ENCODE measurements around the gene INSIG1.
A peak's percentile ranks its signal among the peaks of the same experiment; 100 is the strongest.

INSIG1 gene

DNA sequence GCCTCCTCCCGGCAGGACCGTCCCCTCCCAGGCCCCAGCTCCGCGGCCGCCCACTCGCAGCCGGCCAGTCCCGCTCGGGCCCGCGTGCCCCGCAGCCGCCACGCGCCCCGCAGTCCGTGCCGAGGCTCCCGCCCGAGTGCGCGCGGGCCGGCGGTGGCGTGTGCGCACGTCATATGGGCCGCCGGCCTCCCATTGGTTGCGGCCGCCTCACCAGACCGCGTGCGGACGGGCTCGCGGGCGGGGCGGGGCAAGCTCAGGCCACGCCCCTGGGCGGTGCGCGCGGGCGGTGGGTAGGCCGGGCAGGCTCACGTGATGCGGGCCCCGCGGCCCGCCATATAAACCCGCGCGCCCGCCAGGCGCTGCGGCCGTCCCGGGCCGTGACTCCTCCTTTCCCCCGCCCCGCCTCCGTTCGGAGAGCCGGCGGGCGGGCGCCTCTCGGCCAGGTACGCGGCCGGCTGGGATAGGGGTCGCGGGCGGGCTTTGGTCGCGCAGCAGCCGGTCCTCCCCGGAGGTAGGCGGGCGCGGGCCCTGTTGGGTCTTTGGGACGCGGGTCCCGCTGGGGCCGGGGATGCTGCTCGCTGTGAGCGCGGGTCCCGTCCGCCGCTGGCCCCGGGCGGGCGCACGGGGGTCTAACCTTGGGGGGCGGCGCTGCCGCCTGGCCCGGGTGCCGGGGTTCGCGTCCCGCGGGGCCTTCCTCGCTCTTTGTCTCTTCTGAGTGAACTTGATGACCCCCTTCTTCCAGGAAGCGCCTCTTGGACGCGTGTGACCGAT lies at the start of gene INSIG1:
Gene INSIG1, plus strand, starts transcription at position 362 of the 771 bp plus-strand sequence. Its CDS starts 408 bp downstream, at position 770.
- peak; percentile 96 for DNase-seq (ENCODE audit: low spot score)

DNA sequence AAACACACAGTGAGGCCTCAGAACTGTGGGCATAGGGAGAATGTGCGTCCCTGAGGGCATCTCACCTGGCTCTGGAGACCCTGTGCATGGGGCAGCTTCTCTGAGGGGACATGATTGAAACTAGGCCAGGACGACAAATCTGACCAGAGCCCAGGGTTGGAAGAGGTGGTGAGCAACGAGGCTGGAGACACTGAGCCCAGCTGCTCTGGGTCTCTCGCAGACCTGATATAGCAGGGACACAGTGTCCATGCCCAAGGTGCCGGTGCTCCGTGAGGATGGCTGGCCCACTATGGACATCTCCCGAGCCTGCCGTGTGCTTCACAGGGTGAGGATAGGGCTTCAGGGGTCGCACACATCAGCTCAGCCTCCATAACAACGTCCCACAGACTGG lies 49.3 kb upstream of the INSIG1 start:
- DNase-seq (ENCODE audit: low spot score) = no peak

DNA sequence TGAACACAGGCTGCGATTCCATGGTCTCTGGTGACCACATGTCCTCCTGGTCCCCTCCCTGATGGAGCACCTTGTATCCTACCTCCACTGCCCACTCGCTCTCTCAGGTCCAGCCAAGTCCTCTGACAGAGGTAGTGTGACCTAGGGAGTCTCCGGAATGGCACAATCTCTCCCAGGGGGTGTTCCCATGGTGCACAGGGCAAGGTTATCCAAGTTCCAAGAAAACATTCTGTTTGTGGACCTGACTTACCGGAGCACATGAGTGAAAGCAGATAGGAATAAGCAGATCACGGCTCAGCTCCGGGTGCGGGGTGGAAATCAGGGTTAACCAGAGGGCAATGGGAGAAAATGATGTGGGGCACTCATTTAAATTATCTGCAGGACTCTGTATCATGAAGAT lies 45.8 kb upstream of the INSIG1 start:
- no peak for DNase-seq (ENCODE audit: low spot score)

DNA sequence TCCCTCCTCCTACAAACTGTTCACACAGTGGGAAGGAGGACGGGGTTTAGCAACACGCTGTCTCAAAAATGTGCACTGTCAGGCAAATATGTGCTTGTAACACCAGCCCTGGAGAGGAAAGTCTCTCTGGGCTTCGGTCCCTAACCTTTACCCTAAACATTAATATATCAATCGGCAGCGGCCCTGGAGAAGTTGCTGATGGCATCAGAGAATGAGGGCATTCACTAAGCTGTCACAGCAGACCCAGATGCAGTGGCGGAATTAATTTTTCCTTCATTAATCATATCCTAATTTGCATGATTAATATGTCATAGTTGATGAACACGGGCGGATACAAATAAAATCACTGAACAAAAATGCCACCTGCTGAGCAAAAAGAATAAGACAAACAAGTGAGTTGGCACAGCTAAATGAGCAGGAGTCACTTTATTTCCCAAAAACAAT lies 45.2 kb upstream of the INSIG1 start:
- DNase-seq (ENCODE audit: low spot score) = no peak

DNA sequence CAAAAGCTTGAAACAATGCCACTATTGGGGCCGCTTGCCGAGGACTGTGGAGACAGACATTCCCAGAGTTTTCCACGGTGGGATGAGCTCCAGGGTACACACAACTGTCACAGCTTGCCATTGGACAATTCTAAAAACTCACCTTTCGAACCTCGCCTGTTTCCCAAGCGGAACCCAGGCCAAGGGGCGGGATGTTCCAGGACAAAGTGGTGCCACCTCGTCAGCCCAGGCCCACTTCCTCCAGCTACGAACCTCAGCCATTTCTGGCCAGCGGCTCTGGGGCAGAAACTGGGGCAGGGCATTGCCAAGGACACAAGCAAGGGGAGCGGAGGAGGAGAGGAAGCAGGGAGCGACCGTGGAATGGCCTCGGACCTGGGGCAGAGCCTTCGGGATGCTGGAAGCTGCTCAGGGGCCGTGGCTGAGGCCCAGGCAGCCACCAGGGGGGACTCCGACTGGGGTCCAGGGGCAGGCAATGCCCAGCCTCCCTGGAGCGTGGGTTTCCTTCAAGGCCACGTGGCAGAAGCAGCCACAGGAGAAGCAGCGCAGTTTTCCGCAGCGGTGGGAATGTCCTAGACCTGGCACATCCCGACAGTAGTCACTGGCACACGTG lies 44.7 kb upstream of the INSIG1 start:
- no peak for DNase-seq (ENCODE audit: low spot score)

DNA sequence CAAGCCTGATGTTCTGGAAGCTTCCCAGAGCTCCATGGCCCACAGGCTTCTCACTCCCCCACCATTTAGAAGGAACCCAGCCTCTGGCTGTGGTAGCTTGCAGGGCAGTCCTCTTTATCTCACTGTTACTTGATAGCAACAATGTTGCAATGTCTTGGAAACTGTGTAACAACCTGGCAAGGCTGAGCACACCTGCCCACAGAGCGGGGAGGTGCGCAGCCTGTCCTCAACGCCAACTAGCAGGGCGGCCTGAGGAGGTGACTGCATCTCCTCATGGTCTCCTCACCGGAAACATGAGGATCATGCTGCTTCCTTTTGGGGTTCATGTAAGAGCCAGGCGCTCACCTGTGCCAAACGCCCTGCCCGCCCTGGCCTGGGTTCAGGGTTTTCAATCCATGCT lies 43.7 kb upstream of the INSIG1 start:
- DNase-seq (ENCODE audit: low spot score) = no peak

DNA sequence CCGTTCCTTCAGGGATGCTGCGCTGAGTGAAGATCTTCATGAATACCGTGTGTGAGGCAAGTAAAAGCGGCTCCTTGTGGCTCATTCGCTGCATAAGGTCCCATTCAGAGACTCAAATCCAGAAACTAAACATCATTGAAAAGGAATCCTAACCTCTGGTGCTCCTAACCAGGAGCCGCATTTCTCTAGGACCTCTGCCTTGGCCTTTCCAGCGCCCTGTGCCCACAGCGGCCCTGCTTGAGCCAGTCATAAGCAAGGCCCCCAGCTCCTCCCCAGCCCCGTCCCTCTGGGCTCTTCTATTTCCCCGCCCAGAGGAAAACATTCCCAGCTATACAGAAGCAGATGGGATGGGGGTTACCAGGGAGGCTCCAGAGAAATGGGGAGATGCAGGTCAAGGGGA lies 42.6 kb upstream of the INSIG1 start:
- DNase-seq (ENCODE audit: low spot score) = no peak

DNA sequence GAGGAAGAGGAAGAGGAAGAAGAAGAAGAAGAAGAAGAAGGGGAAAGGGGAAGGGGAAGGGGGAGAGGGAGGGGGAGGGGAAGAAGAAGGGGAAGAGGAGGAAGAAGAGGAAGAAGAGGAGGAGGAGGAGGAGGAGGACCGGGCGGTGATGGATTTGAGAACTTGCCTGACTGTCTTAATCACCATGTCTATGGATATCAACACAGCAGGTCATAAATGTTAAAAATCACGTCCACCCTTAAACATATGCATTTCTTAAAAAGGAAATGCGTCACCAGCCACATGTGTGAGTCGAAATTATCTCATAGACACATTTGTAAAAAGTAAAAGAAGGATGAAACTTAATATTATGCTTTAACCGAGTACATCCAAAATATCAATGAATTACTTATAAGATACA lies 42.1 kb upstream of the INSIG1 start:
- no peak for DNase-seq (ENCODE audit: low spot score)

DNA sequence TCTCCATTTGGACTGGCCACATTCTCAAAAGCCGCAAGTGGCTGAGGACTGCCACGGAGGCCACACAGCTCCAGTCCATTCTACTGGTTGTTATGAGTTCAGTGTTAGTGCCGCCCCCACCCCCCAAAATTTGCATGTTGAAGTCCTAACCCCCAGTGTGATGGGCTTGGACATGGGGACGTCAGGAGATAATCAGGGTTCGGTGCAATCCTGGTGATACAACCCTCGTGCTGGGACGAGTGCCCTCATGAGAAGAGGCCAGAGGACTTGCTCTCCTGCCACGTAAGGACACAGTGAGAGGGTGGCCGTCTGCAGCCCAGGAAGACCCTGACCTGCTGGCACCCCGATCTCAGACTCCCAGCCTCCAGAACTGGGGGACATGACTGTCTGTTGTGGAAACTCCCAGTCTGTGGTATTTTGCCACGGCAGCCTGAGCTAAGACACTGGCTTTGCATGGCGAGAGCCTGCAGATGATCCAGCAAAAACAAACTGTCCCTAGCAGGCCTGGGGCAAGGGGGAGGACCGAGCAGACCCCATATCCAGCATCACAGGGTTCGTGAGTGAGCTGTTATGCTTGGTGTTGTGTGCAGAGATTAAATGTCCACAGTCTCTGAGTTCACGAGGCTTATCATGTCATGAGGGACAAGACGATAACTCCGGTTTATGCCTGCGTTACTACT lies 41.5 kb upstream of the INSIG1 start:
- DNase-seq (ENCODE audit: low spot score) = no peak

DNA sequence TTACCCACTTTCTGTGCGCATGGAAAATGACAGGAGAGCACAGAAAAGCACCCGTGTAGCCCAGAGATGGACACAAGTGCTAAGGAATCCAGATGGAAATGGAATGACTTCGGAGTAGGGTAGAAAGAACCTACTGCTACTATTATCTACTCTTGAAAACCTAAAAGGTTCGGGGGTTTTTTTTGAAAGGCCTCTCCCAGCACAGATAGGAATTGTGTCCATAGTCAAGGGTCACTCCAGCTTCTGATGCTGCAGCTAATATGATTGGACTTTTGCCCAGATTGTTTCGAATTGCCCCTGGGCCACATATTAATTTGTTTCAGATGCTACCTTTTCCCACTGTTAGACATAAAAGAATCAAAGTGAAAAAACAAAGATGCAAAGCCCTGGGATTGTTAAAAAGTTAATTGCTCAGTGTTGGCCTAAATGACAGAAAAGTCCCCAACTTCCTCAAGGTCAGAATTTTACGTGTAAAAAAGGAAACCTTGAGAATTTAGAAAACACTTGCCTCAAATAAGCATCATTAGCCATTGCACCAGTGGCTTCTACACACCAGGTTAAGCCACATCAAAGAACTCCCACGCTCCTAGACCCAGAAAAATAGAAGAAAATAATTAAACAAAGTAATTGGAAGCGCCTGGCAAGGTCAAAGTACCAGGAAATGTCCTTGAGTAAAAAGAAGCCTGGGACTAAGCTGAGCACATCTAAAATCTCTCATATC lies 40.8 kb upstream of the INSIG1 start:
- no peak for DNase-seq (ENCODE audit: low spot score)

DNA sequence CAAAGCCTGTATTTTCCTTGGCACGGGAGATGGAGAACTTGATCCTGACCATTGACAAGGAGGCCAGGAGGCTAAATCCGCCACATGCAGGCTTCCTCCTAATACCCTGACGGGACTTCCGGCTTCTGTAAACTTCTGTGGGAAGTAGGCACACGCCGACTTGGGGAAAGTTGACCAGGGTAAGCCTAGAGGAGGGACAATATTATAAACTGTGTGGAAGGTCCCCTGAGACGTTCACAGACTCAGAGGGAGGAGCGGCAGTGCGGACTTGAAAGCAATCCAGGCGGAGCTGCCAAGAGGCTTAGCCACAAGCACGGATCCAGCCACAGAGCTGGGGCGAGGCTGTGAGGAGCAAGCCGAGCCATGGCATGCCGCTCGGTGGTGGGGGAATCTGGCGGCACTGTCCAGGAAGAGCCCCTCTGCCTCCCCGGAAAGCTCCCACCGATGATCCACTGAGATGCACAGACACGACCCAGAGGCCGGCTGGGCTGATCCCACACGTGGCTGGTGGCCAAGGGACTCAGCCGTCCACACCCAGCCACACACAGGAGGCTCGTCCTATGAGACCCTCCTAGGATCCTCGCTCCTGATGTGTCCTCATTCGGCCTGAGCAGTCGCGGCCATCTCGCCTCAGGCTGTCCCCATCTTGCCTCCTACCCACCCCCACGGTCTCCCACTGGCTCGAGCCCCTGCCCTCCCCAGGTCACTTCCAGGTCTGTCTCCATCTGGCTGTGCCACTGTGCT lies 40.0 kb upstream of the INSIG1 start:
- peak; percentile 19 for DNase-seq (ENCODE audit: low spot score)

DNA sequence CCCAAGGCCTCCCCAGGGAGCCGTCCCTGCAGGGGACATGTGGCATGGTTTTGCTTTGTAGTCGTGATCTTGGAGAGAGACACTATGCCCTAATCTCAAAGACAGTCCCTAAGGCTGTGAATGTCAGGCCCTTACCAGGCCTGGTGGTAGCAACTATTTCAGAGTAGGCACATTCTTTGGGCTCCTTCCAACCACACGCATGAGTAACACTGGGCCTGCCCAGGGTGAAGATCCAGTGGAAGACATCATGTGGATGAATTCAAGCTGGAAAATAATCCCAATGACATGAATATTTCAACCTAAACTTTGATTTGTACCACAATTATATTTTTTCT lies 39.5 kb upstream of the INSIG1 start:
- peak; percentile 83 for DNase-seq (ENCODE audit: low spot score)

DNA sequence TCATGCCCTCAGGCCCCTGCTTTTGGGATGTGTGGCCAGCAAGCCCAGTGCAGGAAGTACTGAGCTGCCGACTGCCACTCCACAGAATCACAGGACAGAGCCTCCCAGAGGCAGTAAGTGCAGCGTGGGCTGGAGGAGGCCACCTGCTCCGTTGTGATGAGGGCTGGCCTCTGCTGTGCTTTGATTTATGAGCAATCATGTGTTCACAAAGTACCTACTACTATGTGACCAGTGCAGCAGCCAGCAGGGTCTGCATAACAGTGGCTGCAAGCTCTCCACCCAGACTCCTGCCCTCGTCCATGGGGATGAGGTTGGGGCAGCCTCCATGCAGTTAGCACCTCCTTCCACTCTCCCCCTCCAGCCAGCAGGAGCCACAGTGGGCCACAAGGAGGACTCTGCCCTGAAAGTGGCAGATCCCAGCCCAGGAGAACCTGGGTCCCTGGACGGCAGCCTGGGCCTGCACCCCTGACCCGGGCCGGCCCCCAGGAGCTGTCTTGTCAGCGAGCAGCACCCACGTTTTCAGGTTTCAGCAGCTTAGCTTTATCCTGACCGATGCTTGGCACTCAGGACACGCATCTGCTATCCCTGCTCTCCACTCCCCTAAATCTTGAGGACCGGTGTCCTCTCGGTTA lies 37.7 kb upstream of the INSIG1 start:
- DNase-seq (ENCODE audit: low spot score) = no peak

DNA sequence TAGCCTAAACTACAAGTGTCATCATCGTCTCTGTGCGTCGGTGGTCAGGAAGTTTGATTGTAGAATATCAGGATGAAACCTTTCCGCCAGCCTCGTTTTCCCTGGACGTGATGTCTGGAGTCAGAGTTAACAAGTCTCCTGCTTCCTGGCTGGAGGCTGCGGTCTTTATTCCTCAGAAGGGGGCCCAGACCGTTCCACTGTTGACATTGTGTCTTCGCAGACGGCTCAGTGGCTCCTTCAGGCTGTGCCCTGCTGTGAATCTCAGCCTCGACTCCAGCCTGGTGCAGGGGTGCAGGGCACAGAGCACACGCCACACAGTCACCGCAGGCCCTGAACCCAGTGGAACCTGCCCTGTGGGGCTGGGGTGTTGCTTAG lies 37.2 kb upstream of the INSIG1 start:
- no peak for DNase-seq (ENCODE audit: low spot score)

DNA sequence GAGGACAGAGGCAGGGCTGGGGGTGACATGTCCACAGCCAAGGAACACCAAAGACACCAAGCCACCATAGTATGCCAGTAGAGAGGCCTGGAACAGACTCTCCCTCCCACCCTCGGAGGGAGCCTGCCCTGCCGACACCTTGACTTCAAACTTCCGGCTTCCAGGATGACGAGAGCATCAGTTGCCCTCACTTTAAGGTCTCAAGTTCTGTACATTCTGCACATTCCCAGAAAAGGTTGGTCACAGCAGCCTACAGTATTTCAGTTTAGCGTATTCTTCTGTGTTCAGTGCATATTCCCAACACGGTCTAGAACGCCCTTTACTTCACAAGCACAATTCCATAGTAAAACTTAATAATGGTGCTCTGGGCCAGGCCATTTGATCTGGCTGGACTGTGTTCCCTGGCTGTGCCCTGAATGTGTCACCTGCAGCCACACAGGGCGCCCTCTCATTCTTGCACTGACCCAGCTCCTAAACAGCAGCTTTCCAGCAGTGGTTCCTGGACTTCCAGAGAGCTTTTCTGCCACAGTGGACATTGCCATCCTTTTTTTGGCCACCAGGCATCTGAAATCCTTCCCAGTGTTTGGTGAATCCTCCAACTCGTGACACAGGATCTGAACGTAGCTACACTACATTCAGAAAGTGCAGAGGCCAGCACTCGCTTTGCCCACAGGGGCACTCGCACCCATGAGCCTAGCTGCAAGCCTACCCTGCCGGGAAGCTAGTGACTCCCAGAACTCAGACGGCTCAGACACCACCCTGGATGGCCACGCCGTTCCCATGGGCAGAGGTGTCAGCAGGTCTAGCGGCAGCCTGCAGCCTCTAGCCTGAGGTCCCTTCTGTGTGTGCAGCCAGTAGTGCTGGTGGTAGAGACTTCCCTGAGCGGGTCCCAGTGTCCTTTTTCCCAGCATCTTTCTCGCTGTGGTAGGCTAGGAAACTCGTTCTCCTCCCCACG lies 36.4 kb upstream of the INSIG1 start:
- DNase-seq (ENCODE audit: low spot score) = no peak

DNA sequence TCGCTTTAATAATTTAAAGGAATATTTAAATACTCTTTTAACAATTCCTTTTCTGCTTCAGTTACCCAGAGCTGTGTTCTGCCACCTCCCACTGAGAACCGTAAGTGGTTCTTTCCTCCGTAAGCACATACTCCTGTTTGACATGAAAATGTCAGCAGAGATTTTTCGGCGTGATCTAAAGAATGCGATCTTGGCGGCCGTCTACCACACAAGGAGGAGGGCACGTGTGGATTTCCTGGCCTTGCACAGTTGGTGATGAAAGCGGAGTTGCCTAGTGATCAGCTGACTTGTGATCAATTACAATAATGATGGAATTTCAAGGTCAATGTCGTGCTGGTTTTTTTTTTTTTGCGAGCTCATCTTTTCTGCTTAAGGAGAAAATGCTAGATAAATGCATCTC lies 35.6 kb upstream of the INSIG1 start:
- no peak for DNase-seq (ENCODE audit: low spot score)

DNA sequence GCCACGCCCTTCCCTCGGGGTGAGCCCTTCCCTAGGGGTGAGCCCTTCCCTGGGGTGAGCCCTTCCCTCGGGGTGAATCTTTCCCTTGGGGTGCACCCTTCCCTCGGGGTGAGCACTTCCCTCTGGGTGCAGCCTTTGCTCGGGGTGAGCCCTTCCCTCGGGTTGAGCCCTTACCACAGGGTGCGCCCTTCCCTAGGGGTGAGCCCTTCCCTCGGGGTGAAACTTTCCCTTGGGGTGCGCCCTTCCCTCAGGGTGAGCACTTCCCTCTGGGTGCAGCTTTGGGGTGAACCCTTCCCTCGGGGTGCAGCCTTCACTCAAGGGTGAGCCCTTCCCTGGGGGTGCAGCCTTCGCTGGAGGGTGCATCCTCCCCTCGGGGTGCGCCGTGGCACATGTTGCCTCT lies 34.6 kb upstream of the INSIG1 start:
- DNase-seq (ENCODE audit: low spot score) = no peak

DNA sequence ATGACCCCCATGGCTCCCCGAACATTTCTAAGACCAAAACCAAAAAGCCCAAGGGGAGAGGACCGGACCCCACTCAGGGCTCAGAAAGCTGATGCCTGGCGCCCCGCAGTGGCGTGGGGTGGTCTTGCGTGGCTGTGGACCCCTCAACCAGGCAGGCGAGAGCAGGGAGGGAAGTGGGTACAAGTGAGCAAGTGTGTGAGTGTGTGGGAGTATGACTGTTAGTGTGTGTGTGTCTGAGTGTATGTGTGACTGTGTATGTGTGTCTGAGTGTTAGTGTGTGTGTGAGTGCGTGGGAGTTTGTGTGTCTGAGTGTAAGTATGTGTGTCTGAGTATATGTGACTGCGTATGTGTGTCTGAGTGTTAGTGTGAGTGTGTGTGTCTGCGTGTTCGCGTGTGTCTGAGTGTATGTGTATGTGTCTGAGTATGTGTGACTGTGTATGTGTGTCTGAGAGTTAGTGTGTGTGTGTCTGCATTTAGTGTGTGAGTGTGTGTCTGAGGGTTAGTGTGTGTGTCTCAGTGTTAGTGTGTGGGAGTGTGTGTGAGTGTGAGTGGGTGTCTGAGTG lies 34.0 kb upstream of the INSIG1 start:
- DNase-seq (ENCODE audit: low spot score) = no peak

DNA sequence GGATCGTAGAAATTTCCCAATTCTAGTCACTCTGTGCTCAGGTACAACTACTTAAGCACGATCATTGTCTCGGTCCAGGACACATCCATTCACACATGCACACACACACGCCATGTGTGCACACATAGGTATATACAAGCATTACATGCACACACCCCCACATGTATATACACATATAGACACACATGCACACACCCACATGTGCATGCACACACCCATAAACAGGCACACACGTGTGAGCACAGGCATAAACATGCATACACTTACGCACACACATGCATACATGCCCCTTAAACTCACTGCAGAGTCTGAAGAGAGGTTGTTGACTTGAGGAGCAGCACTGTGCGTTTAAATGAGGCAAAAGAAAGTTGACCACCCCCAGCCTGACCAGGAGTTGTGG lies 32.5 kb upstream of the INSIG1 start:
- DNase-seq (ENCODE audit: low spot score) = no peak

DNA sequence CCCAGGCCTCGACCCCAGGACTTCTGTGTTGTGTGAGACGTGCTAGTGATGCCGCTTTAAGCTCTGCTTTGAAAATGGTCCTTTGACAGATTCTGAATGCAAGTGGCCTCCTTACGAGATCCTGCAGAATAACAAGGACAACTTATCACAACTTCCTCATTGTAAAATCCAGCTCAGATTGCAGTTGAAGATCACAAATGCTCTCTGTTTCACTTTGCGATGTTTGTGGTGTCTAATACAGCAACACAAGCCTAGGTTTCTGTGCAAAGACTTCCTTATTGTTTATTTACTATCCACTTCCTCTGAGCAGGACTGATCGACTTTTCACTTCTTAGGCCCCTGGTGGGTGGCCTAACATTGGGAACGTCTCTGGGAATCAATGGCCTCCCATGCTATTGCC lies 31.7 kb upstream of the INSIG1 start:
- no peak for DNase-seq (ENCODE audit: low spot score)

Measured in kidney tubule cell (primary cell).